T-helper 2 cell treated with Interferon-gamma antibody and Interleukin-4, amounts not matched to agents 5 μg/mL and 100 μg/mL, for 36 hours (primary cell): ENCODE measurements around the gene RILPL1.
"Not testable (repeated sequence)": the region's sequence is repeated elsewhere in the genome, so short reads cannot be mapped to it uniquely, and the experiment has no call there.

ENCODE experiments used
- DNase-seq: peaks from one replicate; pipeline ENCODE4 v3.0.0; 2021; ENCODE audit warnings: low spot score
- H3K27ac Mint-ChIP-seq: one replicate; pipeline ENCODE4 v1.8.0; 2021; ENCODE audit warnings: mild to moderate bottlenecking, mixed read lengths
- H3K27me3 Mint-ChIP-seq: one replicate; pipeline ENCODE4 v1.8.0; 2021; ENCODE audit warnings: low read depth, mixed read lengths
- H3K36me3 Mint-ChIP-seq: one replicate; pipeline ENCODE4 v1.8.0; 2021; ENCODE audit warnings: low read depth, mixed read lengths
- H3K4me1 Mint-ChIP-seq: one replicate; pipeline ENCODE4 v1.8.0; 2021; ENCODE audit warnings: low read depth, mixed read lengths
- H3K4me3 Mint-ChIP-seq: one replicate; pipeline ENCODE4 v1.8.0; 2022; ENCODE audit warnings: mild to moderate bottlenecking, moderate library complexity, mixed read lengths
- H3K9me3 Mint-ChIP-seq: one replicate; pipeline ENCODE4 v1.8.0; 2021; ENCODE audit warnings: mixed read lengths

The RILPL1 gene, protein sequence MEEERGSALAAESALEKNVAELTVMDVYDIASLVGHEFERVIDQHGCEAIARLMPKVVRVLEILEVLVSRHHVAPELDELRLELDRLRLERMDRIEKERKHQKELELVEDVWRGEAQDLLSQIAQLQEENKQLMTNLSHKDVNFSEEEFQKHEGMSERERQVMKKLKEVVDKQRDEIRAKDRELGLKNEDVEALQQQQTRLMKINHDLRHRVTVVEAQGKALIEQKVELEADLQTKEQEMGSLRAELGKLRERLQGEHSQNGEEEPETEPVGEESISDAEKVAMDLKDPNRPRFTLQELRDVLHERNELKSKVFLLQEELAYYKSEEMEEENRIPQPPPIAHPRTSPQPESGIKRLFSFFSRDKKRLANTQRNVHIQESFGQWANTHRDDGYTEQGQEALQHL

DNA sequence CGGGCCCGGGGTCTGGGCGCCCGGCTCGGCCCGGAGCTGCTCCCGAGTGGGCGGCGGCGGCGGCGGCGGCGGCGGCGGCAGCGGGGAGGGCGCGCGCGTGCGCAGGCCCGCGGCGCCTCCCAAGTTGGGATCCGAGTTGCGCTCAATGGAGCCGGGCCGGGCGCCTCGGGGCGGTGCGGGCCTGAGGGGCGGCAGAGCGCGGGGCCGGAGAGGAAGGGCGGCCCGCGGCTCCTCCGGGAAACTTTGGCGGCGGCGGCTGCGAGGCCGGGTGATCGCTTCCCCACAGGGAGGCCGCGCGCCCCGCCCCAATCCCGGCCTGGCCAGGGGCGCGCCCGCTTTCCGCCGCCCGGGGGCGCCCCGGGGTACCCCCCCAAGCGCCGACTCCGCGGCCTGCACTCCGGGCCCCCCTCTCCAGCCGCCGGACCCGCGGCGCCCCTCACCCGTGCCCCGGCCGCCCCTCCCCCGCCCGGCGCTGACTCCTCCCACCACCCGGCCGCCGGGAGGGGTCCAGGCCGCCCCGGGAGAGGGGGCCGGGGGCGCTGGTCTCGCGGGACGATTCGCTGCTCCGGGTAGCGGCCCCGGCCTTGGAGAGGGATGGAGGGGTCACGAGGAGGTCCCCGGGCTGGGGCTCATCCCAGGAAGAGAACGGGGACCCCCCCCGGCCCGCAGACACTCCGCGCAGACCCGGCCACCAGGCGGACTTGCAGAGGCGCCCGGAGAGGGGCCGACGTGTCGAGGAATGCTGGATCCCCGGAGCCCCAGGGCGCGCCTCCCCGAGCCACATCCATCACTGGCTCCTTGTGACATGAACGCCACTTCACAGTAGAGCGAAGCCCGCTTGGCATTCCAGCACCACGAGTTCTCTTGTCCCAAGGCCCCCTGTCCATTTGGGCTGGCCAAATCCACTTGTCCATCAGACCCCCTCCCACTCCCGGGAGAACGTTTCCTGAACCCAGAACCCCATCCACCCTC is at the start of gene RILPL1:
RILPL1 (minus strand) TSS at position 48 of the 972 bp plus-strand sequence. CDS start 237 bp downstream, outside the sequence.
- peak; percentile 50 for DNase-seq
- no peaks in the 10 kb centered on the region for H3K9me3 Mint-ChIP-seq
- H3K36me3 Mint-ChIP-seq: no peaks in the 10 kb centered on the region
- peaks cover 14% of the 10 kb centered on the region for H3K4me1 Mint-ChIP-seq
- peaks cover 9% of the 10 kb centered on the region for H3K27me3 Mint-ChIP-seq
- peak within 1 kb of the TSS; percentile 86 for H3K4me3 Mint-ChIP-seq
- peak within 1 kb of the TSS; percentile 81 for H3K27ac Mint-ChIP-seq

DNA sequence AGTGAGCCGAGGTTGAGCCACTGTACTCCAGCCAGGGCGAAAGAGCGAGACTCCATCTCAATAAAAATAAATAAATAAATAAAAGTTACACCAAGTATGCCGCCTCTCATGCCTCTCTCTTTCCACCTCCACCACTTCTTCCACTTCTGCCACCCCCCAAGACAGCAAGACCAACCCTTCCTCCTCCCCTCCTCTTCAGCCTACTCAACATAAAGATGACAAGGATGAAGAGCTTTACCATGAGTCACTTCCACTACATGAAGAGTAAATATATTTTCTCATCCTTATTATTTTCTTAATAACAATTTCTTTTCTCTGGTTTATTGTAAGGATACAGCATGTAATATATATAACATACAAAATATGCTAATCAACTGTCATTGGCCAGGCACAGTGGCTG is 47.3 kb upstream of the RILPL1 start:
- Mint-ChIP-seq H3K9me3 (no peaks in the 10 kb centered on the region), H3K36me3 (peaks cover 4% of the 10 kb centered on the region), H3K27me3 (no peaks in the 10 kb centered on the region), H3K4me3 (no peak overlapping the region), H3K4me1 (peaks cover 19% of the 10 kb centered on the region), H3K27ac (peak overlapping the region; percentile 13)
- no peak for DNase-seq

- not testable (repeated sequence) for H3K27ac Mint-ChIP-seq, H3K4me3 Mint-ChIP-seq, H3K9me3 Mint-ChIP-seq, H3K27me3 Mint-ChIP-seq, H3K36me3 Mint-ChIP-seq, DNase-seq
- H3K4me1 Mint-ChIP-seq: peaks cover 12% of the 10 kb centered on the region
These were observed 45.3 kb upstream of the RILPL1 start for GRCh38 chr12:123578829-123579228.

GRCh38 chr12:123578243-123578642 is 44.7 kb upstream of the RILPL1 start:
- no peak overlapping the region for H3K27ac Mint-ChIP-seq
- no peaks in the 10 kb centered on the region for H3K9me3 Mint-ChIP-seq
- no peak overlapping the region for H3K4me3 Mint-ChIP-seq
- H3K27me3 Mint-ChIP-seq: no peaks in the 10 kb centered on the region
- peaks cover 12% of the 10 kb centered on the region for H3K4me1 Mint-ChIP-seq
- DNase-seq: no peak
- H3K36me3 Mint-ChIP-seq: no peaks in the 10 kb centered on the region

GRCh38 chr12:123576611-123577010 is 43.1 kb upstream of the RILPL1 start:
- Mint-ChIP-seq H3K9me3 (no peaks in the 10 kb centered on the region), H3K4me3 (no peak overlapping the region), H3K27me3 (peaks cover 4% of the 10 kb centered on the region), H3K36me3 (no peaks in the 10 kb centered on the region), H3K27ac (no peak overlapping the region), H3K4me1 (peaks cover 4% of the 10 kb centered on the region)
- DNase-seq: no peak

DNA sequence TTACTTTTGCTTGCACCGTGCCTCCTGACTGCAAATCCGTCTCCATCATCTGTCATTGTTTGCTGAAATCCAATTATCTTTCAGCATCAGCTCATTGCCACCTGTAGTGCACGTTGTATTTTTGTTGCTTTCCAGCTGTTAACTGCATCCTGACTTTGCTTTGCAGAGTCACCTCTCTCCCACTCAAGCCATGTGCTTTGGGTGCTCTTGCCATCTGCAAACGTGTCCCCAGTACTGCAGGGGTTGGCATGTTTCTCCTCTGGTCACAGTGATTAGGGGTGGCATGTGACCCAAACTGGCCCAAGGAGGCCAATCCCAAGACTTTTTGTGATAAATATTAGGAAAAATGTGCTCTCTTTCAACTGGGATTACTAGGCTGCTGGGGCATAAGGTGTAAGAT is 40.4 kb upstream of the RILPL1 start:
- Mint-ChIP-seq H3K9me3 (no peaks in the 10 kb centered on the region), H3K4me1 (peaks cover 7% of the 10 kb centered on the region), H3K36me3 (no peaks in the 10 kb centered on the region), H3K4me3 (no peak overlapping the region), H3K27ac (no peak overlapping the region), H3K27me3 (peaks cover 11% of the 10 kb centered on the region)
- DNase-seq: no peak

- Mint-ChIP-seq H3K9me3 (no peaks in the 10 kb centered on the region), H3K4me1 (peaks cover 7% of the 10 kb centered on the region), H3K36me3 (no peaks in the 10 kb centered on the region), H3K27me3 (peaks cover 11% of the 10 kb centered on the region), H3K4me3 (no peak overlapping the region), H3K27ac (no peak overlapping the region)
- DNase-seq: no peak
These were observed 38.9 kb upstream of the RILPL1 start for GRCh38 chr12:123572391-123572790.

- peaks cover 7% of the 10 kb centered on the region for H3K4me1 Mint-ChIP-seq
- no peaks in the 10 kb centered on the region for H3K9me3 Mint-ChIP-seq
- no peak overlapping the region for H3K27ac Mint-ChIP-seq
- no peak overlapping the region for H3K4me3 Mint-ChIP-seq
- no peak for DNase-seq
- peaks cover 11% of the 10 kb centered on the region for H3K27me3 Mint-ChIP-seq
- H3K36me3 Mint-ChIP-seq: no peaks in the 10 kb centered on the region
These were observed 37.9 kb upstream of the RILPL1 start for GRCh38 chr12:123571343-123571813.

DNA sequence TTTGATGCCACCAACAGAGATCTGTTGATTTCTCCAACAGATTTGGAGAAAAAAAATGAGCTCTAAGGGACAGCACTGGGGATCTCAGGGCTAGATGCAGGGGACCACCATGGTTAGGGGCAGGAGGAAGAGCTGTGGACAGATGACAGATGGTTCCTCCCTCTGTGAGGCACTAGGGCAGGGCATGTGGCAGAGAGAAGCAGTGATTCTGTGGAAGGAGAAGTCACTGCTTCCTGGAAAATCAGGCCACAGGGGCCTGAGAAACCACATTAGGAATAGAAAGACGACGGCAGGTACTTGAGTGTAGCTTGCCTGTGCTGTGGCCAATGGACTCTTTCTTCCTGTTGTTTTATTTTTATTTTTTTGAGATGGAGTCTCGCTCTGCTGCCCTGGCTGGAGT is 25.9 kb upstream of the RILPL1 start:
- H3K27ac Mint-ChIP-seq: no peak overlapping the region
- H3K4me1 Mint-ChIP-seq: peaks cover 2% of the 10 kb centered on the region
- no peaks in the 10 kb centered on the region for H3K9me3 Mint-ChIP-seq
- H3K36me3 Mint-ChIP-seq: no peaks in the 10 kb centered on the region
- no peak for DNase-seq
- H3K27me3 Mint-ChIP-seq: peaks cover 5% of the 10 kb centered on the region
- no peak overlapping the region for H3K4me3 Mint-ChIP-seq

- DNase-seq, H3K9me3 Mint-ChIP-seq, H3K36me3 Mint-ChIP-seq, H3K4me1 Mint-ChIP-seq, H3K27ac Mint-ChIP-seq, H3K4me3 Mint-ChIP-seq, H3K27me3 Mint-ChIP-seq: not testable (repeated sequence)
These were observed 25.0 kb upstream of the RILPL1 start for GRCh38 chr12:123558487-123558886.

GRCh38 chr12:123554843-123555242 is 21.3 kb upstream of the RILPL1 start:
- not testable (repeated sequence) for H3K36me3 Mint-ChIP-seq, H3K4me1 Mint-ChIP-seq, H3K27me3 Mint-ChIP-seq, DNase-seq, H3K9me3 Mint-ChIP-seq, H3K27ac Mint-ChIP-seq, H3K4me3 Mint-ChIP-seq

- not testable (repeated sequence) for DNase-seq, H3K4me1 Mint-ChIP-seq, H3K9me3 Mint-ChIP-seq, H3K36me3 Mint-ChIP-seq, H3K4me3 Mint-ChIP-seq, H3K27ac Mint-ChIP-seq, H3K27me3 Mint-ChIP-seq
These were observed 20.6 kb upstream of the RILPL1 start for GRCh38 chr12:123554136-123554535.

DNA sequence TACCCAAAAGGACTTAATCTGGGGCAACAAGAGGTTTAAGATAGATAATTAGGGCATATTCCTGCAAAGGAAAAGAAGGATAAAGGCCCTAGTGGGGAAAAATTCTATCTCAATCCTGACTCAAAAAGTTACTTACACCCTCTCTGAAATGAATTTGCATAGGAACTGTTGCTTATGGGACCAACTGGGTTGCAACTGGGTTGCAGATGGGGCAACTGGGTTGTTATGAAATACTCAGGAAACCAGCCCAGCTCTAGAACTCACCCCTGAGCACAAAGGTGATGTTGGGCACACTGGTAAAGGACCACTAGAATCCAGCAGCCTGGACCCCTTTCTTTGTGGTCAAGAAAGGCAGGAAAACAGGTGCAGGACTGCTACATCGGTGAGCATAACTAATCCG is 17.2 kb upstream of the RILPL1 start:
- H3K27ac Mint-ChIP-seq: no peak overlapping the region
- no peak for DNase-seq
- H3K4me1 Mint-ChIP-seq: no peaks in the 10 kb centered on the region
- H3K4me3 Mint-ChIP-seq: no peak overlapping the region
- peaks cover 10% of the 10 kb centered on the region for H3K27me3 Mint-ChIP-seq
- no peaks in the 10 kb centered on the region for H3K9me3 Mint-ChIP-seq
- H3K36me3 Mint-ChIP-seq: no peaks in the 10 kb centered on the region

DNA sequence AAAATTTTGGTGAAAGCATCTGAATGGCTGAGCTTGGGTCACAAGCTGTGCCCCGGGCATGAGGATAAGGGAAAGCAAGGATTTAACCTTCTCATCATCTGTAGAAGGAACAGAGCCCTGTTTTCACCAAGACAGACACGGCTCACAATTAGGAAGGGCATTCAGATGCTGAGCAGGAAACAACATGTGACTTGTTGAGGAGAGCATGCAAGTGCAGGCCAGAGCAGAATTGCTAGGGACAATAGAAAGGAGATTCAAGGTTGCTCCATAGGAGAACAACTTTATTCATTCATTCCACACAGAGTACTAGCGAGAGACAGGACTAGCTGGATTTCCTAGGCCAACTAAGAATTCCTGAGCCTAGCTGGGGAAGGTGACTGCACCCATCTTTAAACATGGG is 14.6 kb upstream of the RILPL1 start:
- Mint-ChIP-seq H3K9me3 (no peaks in the 10 kb centered on the region), H3K4me1 (no peaks in the 10 kb centered on the region), H3K27ac (no peak overlapping the region), H3K27me3 (peaks cover 10% of the 10 kb centered on the region), H3K36me3 (no peaks in the 10 kb centered on the region), H3K4me3 (no peak overlapping the region)
- DNase-seq: no peak
